WTC11 (cell line): Measurements from ENCODE around the gene CBY2. TPM values are rescaled to one million over a fixed set of nuclear protein-coding genes. Genes with fewer than 3 reads are reported as not detected.

Experiments used
- ATAC-seq: fragments of 200-7000 bp; cut with Tn5 transposase; 2 replicates; pipeline ENCODE4 v1.10.0; 2021; ENCODE audit warnings: mild to moderate bottlenecking, moderate library complexity
- CTCF ChIA-PET: fragments of 300-600 bp; sonication (Branson Sonifier 250); formaldehyde crosslinking; loops from one replicate; lab custom pipeline; 2021; ENCODE audit warnings: antibody characterized with exemption; lab: Charles Lee
- POLR2A ChIA-PET: fragments of 350-600 bp; sonication (Branson Sonifier 250); formaldehyde crosslinking; loops from one replicate; lab custom pipeline; 2021; ENCODE audit warnings: antibody characterized with exemption; lab: Charles Lee
- DNase-seq: peaks from one replicate; pipeline ENCODE4 v3.0.0; 2021; ENCODE audit warnings: low spot score
- H3K27ac Mint-ChIP-seq: 2 replicates; pipeline ENCODE4 v1.8.0; 2021; ENCODE audit warnings: mixed read lengths
- H3K27me3 Mint-ChIP-seq: 2 replicates; pipeline ENCODE4 v1.8.0; 2021; ENCODE audit warnings: low read depth, mild to moderate bottlenecking, moderate library complexity, mixed read lengths
- H3K36me3 Mint-ChIP-seq: 2 replicates; pipeline ENCODE4 v1.8.0; 2021; ENCODE audit warnings: mixed read lengths
- H3K4me1 Mint-ChIP-seq: 2 replicates; pipeline ENCODE4 v1.8.0; 2022; ENCODE audit warnings: mixed read lengths
- H3K4me3 Mint-ChIP-seq: 2 replicates; pipeline ENCODE4 v1.8.0; 2021; ENCODE audit warnings: mild to moderate bottlenecking, moderate library complexity, mixed read lengths
- H3K9me3 Mint-ChIP-seq: 2 replicates; pipeline ENCODE4 v1.8.0; 2021; ENCODE audit warnings: mixed read lengths
- ARID4B ChIP-seq: sonication (generic); formaldehyde crosslinking; IDR thresholded peaks from 2 replicates; pipeline ENCODE4 v1.8.0; 2023; ENCODE audit warnings: missing genetic modification reagents, mild to moderate bottlenecking, borderline replicate concordance
- ATF3 ChIP-seq: sonication (generic); formaldehyde crosslinking; conservative IDR thresholded peaks from 2 replicates; pipeline ENCODE4 v1.8.1; 2022; ENCODE audit warnings: mild to moderate bottlenecking, missing genetic modification reagents
- CREB1 ChIP-seq: sonication (generic); formaldehyde crosslinking; IDR thresholded peaks from 2 replicates; pipeline ENCODE4 v1.8.0; 2023; ENCODE audit warnings: mild to moderate bottlenecking, missing genetic modification reagents
- E2F4 ChIP-seq: sonication (generic); formaldehyde crosslinking; IDR thresholded peaks from 2 replicates; pipeline ENCODE4 v1.8.1; 2022; ENCODE audit warnings: low read depth, mild to moderate bottlenecking, moderate library complexity, missing genetic modification reagents, borderline replicate concordance
- GRHL2 ChIP-seq: fragments of 250-450 bp; sonication (Bioruptor Pico); IDR thresholded peaks from 2 replicates; pipeline ENCODE4 v1.8.0; 2022; ENCODE audit warnings: mild to moderate bottlenecking, moderate library complexity; ENCODE audit not compliant: insufficient replicate concordance, severe bottlenecking
- KAT7 ChIP-seq: sonication (generic); formaldehyde crosslinking; IDR thresholded peaks from 2 replicates; pipeline ENCODE4 v1.8.1; 2023; ENCODE audit warnings: missing genetic modification reagents, mild to moderate bottlenecking, borderline replicate concordance
- MLX ChIP-seq: sonication (generic); formaldehyde crosslinking; IDR thresholded peaks from 2 replicates; pipeline ENCODE4 v1.8.1; 2023; ENCODE audit warnings: mild to moderate bottlenecking, missing genetic modification reagents, moderate library complexity
- MXD4 ChIP-seq: fragments of 250-450 bp; sonication (Bioruptor Pico); IDR thresholded peaks from 2 replicates; pipeline ENCODE4 v1.8.0; 2021; ENCODE audit warnings: mild to moderate bottlenecking, moderate library complexity, borderline replicate concordance
- OVOL2 ChIP-seq: fragments of 250-450 bp; sonication (Bioruptor Pico); IDR thresholded peaks from 2 replicates; pipeline ENCODE4 v1.9.0; 2021; ENCODE audit warnings: mild to moderate bottlenecking, borderline replicate concordance
- RORB ChIP-seq: fragments of 250-450 bp; sonication (Bioruptor Pico); IDR thresholded peaks from 2 replicates; pipeline ENCODE4 v1.9.0; 2021; ENCODE audit warnings: mild to moderate bottlenecking
- TCF7 ChIP-seq: sonication (generic); formaldehyde crosslinking; IDR thresholded peaks from 2 replicates; pipeline ENCODE4 v1.8.0; 2022; ENCODE audit warnings: mild to moderate bottlenecking, low read depth, missing genetic modification reagents, moderate library complexity
- ZBTB21 ChIP-seq: sonication (generic); formaldehyde crosslinking; IDR thresholded peaks from 2 replicates; pipeline ENCODE4 v1.8.1; 2023; ENCODE audit warnings: mild to moderate bottlenecking, missing genetic modification reagents, borderline replicate concordance
- ZMAT4 ChIP-seq: fragments of 250-450 bp; sonication (Bioruptor Pico); IDR thresholded peaks from 2 replicates; pipeline ENCODE4 v1.9.0; 2021; ENCODE audit warnings: mild to moderate bottlenecking
- ZNF219 ChIP-seq: sonication (generic); formaldehyde crosslinking; IDR thresholded peaks from 2 replicates; pipeline ENCODE4 v1.8.0; 2023; ENCODE audit warnings: missing genetic modification reagents, mild to moderate bottlenecking, borderline replicate concordance
- ZNF317 ChIP-seq: sonication (generic); formaldehyde crosslinking; IDR thresholded peaks from 2 replicates; pipeline ENCODE4 v1.8.1; 2023; ENCODE audit warnings: low read depth, mild to moderate bottlenecking, moderate library complexity, missing genetic modification reagents, borderline replicate concordance
- ZNF671 ChIP-seq: fragments of 250-450 bp; sonication (Bioruptor Pico); IDR thresholded peaks from 2 replicates; pipeline ENCODE4 v1.8.0; 2021; ENCODE audit warnings: mild to moderate bottlenecking
- total RNA-seq: library from RNA; stranded (reverse); gene quantifications from 3 replicates; pipeline ENCODE4 v1.2.3, GENCODE V29; 2021
- TF ChIP-seq, protein P1 (sequence below): sonication (generic); formaldehyde crosslinking; IDR thresholded peaks from 2 replicates; pipeline ENCODE4 v1.8.0; 2022; ENCODE audit warnings: mild to moderate bottlenecking, missing genetic modification reagents
- TF ChIP-seq, protein P2 (sequence below): sonication (generic); formaldehyde crosslinking; IDR thresholded peaks from 2 replicates; pipeline ENCODE4 v1.8.1; 2022; ENCODE audit warnings: missing genetic modification reagents, borderline replicate concordance

The CBY2 gene
- total RNA-seq, 1 experiment from 2014 or later: 0.74 TPM

GRCh38 chr13:45704854-45705695, 3.0 kb downstream of the CBY2 start:
- ATAC-seq: peak; percentile 60
- TF ChIP-seq GRHL2 (CRISPR knock-in tag) (no peak), OVOL2 (CRISPR knock-in tag) (no peak), ZNF317 (no peak), ARID4B (CRISPR knock-in tag) (no peak)
- TF ChIP-seq, protein P1, sequence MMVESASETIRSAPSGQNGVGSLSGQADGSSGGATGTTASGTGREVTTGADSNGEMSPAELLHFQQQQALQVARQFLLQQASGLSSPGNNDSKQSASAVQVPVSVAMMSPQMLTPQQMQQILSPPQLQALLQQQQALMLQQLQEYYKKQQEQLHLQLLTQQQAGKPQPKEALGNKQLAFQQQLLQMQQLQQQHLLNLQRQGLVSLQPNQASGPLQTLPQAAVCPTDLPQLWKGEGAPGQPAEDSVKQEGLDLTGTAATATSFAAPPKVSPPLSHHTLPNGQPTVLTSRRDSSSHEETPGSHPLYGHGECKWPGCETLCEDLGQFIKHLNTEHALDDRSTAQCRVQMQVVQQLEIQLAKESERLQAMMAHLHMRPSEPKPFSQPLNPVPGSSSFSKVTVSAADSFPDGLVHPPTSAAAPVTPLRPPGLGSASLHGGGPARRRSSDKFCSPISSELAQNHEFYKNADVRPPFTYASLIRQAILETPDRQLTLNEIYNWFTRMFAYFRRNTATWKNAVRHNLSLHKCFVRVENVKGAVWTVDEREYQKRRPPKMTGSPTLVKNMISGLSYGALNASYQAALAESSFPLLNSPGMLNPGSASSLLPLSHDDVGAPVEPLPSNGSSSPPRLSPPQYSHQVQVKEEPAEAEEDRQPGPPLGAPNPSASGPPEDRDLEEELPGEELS: no peak
- Mint-ChIP-seq H3K36me3 (no peaks in the 10 kb centered on the region), H3K27me3 (peaks cover 4% of the 10 kb centered on the region), H3K27ac (peak overlapping the region; percentile 2; the same call in 1 of the 2 replicates), H3K9me3 (no peaks in the 10 kb centered on the region), H3K4me3 (no peak overlapping the region), H3K4me1 (peaks cover 20% of the 10 kb centered on the region)
- no peak for DNase-seq
- ChIA-PET POLR2A (no interaction called here), CTCF (interaction anchor here (0.7 to 1.5 kb wide), 8 partner anchors 21 to 89 kb away, joined by 3 to 5 read pairs (median 3); partner anchors contain the start of gene ERICH6B)

GRCh38 chr13:45705918-45706317, 3.8 kb downstream of the CBY2 start:
- Mint-ChIP-seq H3K9me3 (no peaks in the 10 kb centered on the region), H3K27me3 (peaks cover 4% of the 10 kb centered on the region), H3K36me3 (no peaks in the 10 kb centered on the region), H3K4me1 (peaks cover 20% of the 10 kb centered on the region), H3K4me3 (no peak overlapping the region), H3K27ac (no peak overlapping the region)
- TF ChIP-seq MLX (CRISPR knock-in tag) (no peak), MXD4 (CRISPR knock-in tag) (no peak), KAT7 (no peak), TCF7 (no peak), GRHL2 (CRISPR knock-in tag) (no peak), ATF3 (CRISPR knock-in tag) (no peak), ZBTB21 (CRISPR knock-in tag) (no peak), ZMAT4 (CRISPR knock-in tag) (no peak), CREB1 (no peak), E2F4 (CRISPR knock-in tag) (no peak), ZNF219 (CRISPR knock-in tag) (no peak), RORB (CRISPR knock-in tag) (no peak), ZNF671 (CRISPR knock-in tag) (no peak)
- TF ChIP-seq, protein P2, sequence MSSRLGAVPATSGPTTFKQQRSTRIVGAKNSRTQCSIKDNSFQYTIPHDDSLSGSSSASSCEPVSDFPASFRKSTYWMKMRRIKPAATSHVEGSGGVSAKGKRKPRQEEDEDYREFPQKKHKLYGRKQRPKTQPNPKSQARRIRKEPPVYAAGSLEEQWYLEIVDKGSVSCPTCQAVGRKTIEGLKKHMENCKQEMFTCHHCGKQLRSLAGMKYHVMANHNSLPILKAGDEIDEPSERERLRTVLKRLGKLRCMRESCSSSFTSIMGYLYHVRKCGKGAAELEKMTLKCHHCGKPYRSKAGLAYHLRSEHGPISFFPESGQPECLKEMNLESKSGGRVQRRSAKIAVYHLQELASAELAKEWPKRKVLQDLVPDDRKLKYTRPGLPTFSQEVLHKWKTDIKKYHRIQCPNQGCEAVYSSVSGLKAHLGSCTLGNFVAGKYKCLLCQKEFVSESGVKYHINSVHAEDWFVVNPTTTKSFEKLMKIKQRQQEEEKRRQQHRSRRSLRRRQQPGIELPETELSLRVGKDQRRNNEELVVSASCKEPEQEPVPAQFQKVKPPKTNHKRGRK (CRISPR knock-in tag): no peak
- no peak for ATAC-seq
- CTCF ChIA-PET: interaction anchor here (1.1 to 1.3 kb wide), 3 partner anchors 22 to 82 kb away, joined by 3 to 4 read pairs (median 4); no protein-coding TSS in a partner anchor
- no peak for DNase-seq
- POLR2A ChIA-PET: no interaction called here
